ENCODE results near the gene ADAMTS20. TPM values are rescaled to one million over a fixed set of nuclear protein-coding genes. Genes with fewer than 3 reads are reported as not detected.

The ADAMTS20 gene
- total and polyA plus RNA-seq, 10 of the 15 experiments (the other 5 are each of a cell fraction or from before 2014, with no cell fraction given): 0.33 TPM; not detected in 9

DNA sequence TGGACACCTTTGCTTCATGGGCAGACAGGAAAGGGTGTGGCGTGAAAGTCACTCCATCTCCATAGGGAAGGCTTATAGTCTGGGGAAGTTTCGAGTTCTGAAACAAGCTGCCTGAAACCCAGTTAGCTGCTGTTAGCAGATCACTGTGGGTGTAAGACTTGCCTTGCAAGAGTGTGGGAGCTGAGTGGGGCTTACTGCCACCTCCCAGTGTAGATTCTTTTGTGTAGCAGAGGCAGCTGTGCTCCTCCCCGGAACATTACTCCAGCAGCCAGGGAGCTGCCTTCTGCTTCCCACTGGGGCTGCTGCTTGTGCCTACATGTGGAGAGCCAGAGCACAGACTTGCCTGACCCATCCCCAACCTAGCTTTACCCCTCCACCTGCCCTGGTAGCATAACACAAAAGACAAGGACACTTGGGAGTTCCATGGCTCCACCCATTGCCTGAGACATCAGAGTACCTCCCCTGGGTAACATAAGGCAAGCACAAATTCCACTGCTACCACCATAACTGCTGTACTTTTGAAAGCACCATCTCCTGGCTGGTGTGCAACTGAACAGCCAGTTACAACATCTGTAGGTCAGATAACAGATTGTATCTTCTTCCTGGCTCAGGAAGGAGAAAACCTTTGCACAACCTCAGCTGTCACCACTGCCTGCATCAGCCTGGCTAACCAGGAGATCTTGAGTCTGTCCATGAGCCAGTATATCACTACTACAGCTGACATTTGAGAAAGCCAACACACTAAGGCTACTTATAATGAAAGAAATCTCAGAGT, 69.5 kb downstream of the ADAMTS20 start:
- ATAC-seq: no peak
- SMC1A ChIA-PET (ENCODE audit: uncharacterized antibody, unreplicated experiment): no interaction called here
- intact Hi-C loops (cut with micrococcal nuclease; ENCODE audit: unreplicated experiment): no loop called here

More for the DNA sequence above, 69.5 kb downstream of the ADAMTS20 start:
- no peak for FAIRE-seq
- ChIA-PET RAD21 (ENCODE audit: unreplicated experiment) (no interaction called here), CTCF (no interaction called here), POLR2A (no interaction called here)
- H3K27me3 ChIP-seq (replicated peaks in 1 of 2; ENCODE audit: control insufficient read depth in 2 of 2, insufficient read depth in 2 of 2, low read length in 1 of 2): no peaks in the 10 kb centered on the region
- 33% methylated on average over 3 of the region's 3 CpGs for WGBS (ENCODE audit: insufficient coverage, insufficient replicate concordance, low lambda C conversion rate, missing lambda C conversion rate)
- H3K27ac ChIP-seq (ENCODE audit: control insufficient read depth, insufficient read depth): no peak overlapping the region
- no peaks in the 10 kb centered on the region for H3K9me3 ChIP-seq (replicated peaks; ENCODE audit: control insufficient read depth, insufficient read depth, low read length)
- H3K36me3 ChIP-seq (ENCODE audit: control insufficient read depth in 2 of 2, insufficient read depth in 2 of 2, low read length in 1 of 2): no peaks in the 10 kb centered on the region
- TF ChIP-seq CEBPB (IDR thresholded peaks at IDR 0.05; ENCODE audit: borderline replicate concordance in 1 of 2, low read depth in 2 of 2, low read length in 2 of 2) (no peak), POLR2AphosphoS5 (IDR thresholded peaks at IDR 0.05; ENCODE audit: low read length) (no peak), SREBF1 (IDR thresholded peaks at IDR 0.05; ENCODE audit: low read length) (no peak), ZNF24 (IDR thresholded peaks at IDR 0.05) (no peak), SMARCA5 (IDR thresholded peaks at IDR 0.05) (no peak), YBX1 (IDR thresholded peaks at IDR 0.05) (no peak), RELA (IDR thresholded peaks at IDR 0.05; ENCODE audit: borderline replicate concordance, partially characterized antibody) (no peak), RCOR1 (conservative IDR thresholded peaks at IDR 0.05; ENCODE audit: low read depth, low read length) (no peak), SIX5 (IDR thresholded peaks at IDR 0.05; ENCODE audit: low read depth, low read length, severe bottlenecking) (no peak), MTA3 (IDR thresholded peaks at IDR 0.05; ENCODE audit: borderline replicate concordance, low read length) (no peak), NFYA (IDR thresholded peaks at IDR 0.05; ENCODE audit: borderline replicate concordance, low read depth, low read length) (no peak), NFIC (IDR thresholded peaks at IDR 0.05; ENCODE audit: low read depth, low read length) (no peak), PAX8 (IDR thresholded peaks at IDR 0.05) (no peak)
- TF ChIP-seq, protein P1, sequence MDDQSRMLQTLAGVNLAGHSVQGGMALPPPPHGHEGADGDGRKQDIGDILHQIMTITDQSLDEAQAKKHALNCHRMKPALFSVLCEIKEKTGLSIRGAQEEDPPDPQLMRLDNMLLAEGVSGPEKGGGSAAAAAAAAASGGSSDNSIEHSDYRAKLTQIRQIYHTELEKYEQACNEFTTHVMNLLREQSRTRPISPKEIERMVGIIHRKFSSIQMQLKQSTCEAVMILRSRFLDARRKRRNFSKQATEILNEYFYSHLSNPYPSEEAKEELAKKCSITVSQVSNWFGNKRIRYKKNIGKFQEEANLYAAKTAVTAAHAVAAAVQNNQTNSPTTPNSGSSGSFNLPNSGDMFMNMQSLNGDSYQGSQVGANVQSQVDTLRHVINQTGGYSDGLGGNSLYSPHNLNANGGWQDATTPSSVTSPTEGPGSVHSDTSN (IDR thresholded peaks at IDR 0.05; ENCODE audit: insufficient replicate concordance, low read depth, low read length): no peak
- TF ChIP-seq, protein P2, sequence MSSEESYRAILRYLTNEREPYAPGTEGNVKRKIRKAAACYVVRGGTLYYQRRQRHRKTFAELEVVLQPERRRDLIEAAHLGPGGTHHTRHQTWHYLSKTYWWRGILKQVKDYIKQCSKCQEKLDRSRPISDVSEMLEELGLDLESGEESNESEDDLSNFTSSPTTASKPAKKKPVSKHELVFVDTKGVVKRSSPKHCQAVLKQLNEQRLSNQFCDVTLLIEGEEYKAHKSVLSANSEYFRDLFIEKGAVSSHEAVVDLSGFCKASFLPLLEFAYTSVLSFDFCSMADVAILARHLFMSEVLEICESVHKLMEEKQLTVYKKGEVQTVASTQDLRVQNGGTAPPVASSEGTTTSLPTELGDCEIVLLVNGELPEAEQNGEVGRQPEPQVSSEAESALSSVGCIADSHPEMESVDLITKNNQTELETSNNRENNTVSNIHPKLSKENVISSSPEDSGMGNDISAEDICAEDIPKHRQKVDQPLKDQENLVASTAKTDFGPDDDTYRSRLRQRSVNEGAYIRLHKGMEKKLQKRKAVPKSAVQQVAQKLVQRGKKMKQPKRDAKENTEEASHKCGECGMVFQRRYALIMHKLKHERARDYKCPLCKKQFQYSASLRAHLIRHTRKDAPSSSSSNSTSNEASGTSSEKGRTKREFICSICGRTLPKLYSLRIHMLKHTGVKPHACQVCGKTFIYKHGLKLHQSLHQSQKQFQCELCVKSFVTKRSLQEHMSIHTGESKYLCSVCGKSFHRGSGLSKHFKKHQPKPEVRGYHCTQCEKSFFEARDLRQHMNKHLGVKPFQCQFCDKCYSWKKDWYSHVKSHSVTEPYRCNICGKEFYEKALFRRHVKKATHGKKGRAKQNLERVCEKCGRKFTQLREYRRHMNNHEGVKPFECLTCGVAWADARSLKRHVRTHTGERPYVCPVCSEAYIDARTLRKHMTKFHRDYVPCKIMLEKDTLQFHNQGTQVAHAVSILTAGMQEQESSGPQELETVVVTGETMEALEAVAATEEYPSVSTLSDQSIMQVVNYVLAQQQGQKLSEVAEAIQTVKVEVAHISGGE (CRISPR knock-in tag; IDR thresholded peaks at IDR 0.05): no peak
- TF ChIP-seq, protein P3, sequence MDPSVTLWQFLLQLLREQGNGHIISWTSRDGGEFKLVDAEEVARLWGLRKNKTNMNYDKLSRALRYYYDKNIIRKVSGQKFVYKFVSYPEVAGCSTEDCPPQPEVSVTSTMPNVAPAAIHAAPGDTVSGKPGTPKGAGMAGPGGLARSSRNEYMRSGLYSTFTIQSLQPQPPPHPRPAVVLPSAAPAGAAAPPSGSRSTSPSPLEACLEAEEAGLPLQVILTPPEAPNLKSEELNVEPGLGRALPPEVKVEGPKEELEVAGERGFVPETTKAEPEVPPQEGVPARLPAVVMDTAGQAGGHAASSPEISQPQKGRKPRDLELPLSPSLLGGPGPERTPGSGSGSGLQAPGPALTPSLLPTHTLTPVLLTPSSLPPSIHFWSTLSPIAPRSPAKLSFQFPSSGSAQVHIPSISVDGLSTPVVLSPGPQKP (IDR thresholded peaks at IDR 0.05; ENCODE audit: low read depth, low read length): no peak
- H3K9ac ChIP-seq (ENCODE audit: control insufficient read depth, insufficient read depth, low read length): no peak overlapping the region
- no peaks in the 10 kb centered on the region for H3K79me2 ChIP-seq (ENCODE audit: control insufficient read depth, insufficient read depth, low read length)
- in situ Hi-C loops (cut with MboI): no loop called here
- no peak for DNase-seq (ENCODE audit: low read depth, low spot score)
- no peak overlapping the region for H3K4me2 ChIP-seq (ENCODE audit: control insufficient read depth, insufficient read depth)
- no peaks in the 10 kb centered on the region for H4K20me1 ChIP-seq (ENCODE audit: control insufficient read depth, insufficient read depth)
- H3K4me3 ChIP-seq: no peak overlapping the region
- H2AFZ ChIP-seq (ENCODE audit: control insufficient read depth, low read depth, low read length): no peak overlapping the region
- BruUV-seq (replicated peaks): no TSS peak
- no peaks in the 10 kb centered on the region for H3K4me1 ChIP-seq (ENCODE audit: control insufficient read depth, insufficient read depth, low read length)

Measured in GM12878 (cell line).